Measurements from ENCODE around the gene BSG. TPM values are rescaled to one million over a fixed set of nuclear protein-coding genes. Genes with fewer than 3 reads are reported as not detected.
"Not testable (repeated sequence)": the region's sequence is repeated elsewhere in the genome, so short reads cannot be mapped to it uniquely, and the experiment has no call there.

The BSG gene
- total RNA-seq, 1 donor from 2014 or later, result 291 TPM

- Mint-ChIP-seq H3K4me1 (peaks cover 5% of the 10 kb centered on the region), H3K36me3 (ENCODE audit: low read depth) (peaks cover 28% of the 10 kb centered on the region), H3K27me3 (peaks cover 2% of the 10 kb centered on the region), H3K27ac (no peak overlapping the region), H3K9me3 (no peaks in the 10 kb centered on the region), H3K4me3 (no peak overlapping the region)
- intact Hi-C loops (cut with micrococcal nuclease), result no loop called here
- no peak for DNase-seq
These were observed 44.5 kb downstream of the BSG start for GRCh38 chr19:616747-617526.

- no peak overlapping the region for H3K4me3 Mint-ChIP-seq
- intact Hi-C loops (cut with micrococcal nuclease), result no loop called here
- H3K4me1 Mint-ChIP-seq, result peaks cover 2% of the 10 kb centered on the region
These were observed 45.3 kb downstream of the BSG start for GRCh38 chr19:617551-618246.

GRCh38 chr19:618247-618619 lies 45.8 kb downstream of the BSG start:
- H3K9me3 Mint-ChIP-seq, result no peaks in the 10 kb centered on the region
- no peak overlapping the region for H3K4me3 Mint-ChIP-seq
- H3K36me3 Mint-ChIP-seq (ENCODE audit: low read depth), result peaks cover 28% of the 10 kb centered on the region
- peaks cover 2% of the 10 kb centered on the region for H3K4me1 Mint-ChIP-seq
- H3K27me3 Mint-ChIP-seq, result peaks cover 2% of the 10 kb centered on the region
- DNase-seq, result no peak
- no peak overlapping the region for H3K27ac Mint-ChIP-seq
- intact Hi-C loops (cut with micrococcal nuclease), result no loop called here

More at GRCh38 chr19:617551-618246, 45.3 kb downstream of the BSG start:
- Mint-ChIP-seq H3K27me3 (peaks cover 2% of the 10 kb centered on the region), H3K9me3 (no peaks in the 10 kb centered on the region), H3K27ac (no peak overlapping the region), H3K36me3 (ENCODE audit: low read depth) (peaks cover 28% of the 10 kb centered on the region)
- no peak for DNase-seq

DNA sequence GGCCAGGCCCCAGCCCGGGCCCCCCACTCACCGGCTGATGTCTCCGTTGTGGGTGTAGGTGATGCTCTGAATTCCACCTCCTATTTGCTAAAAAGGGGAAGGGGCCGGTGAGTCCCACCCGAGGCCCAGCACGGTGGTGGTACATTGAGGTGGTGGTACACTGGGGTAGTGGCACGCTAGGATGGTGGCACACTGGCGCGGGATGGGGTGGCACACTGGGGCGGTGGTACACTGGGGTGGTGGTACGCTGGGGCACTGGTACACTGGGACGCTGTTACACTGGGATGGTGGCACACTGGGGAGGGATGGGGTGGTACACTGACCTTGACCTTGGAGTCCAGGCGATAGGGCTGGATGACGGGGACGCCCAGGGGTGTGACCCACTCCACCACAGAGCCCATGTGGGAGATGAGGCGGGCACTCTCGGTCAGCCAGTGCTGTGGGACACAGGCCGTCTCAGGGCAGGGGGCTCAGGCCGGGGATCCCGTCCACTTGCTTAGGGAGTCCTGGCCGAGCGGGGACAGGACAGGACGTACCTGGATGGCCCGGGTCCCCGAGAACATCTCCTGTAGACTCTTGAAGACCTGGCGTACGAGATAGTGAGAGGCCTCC lies 46.4 kb downstream of the BSG start:
- H3K4me3 Mint-ChIP-seq, result no peak overlapping the region
- intact Hi-C loops (cut with micrococcal nuclease), result no loop called here

DNA sequence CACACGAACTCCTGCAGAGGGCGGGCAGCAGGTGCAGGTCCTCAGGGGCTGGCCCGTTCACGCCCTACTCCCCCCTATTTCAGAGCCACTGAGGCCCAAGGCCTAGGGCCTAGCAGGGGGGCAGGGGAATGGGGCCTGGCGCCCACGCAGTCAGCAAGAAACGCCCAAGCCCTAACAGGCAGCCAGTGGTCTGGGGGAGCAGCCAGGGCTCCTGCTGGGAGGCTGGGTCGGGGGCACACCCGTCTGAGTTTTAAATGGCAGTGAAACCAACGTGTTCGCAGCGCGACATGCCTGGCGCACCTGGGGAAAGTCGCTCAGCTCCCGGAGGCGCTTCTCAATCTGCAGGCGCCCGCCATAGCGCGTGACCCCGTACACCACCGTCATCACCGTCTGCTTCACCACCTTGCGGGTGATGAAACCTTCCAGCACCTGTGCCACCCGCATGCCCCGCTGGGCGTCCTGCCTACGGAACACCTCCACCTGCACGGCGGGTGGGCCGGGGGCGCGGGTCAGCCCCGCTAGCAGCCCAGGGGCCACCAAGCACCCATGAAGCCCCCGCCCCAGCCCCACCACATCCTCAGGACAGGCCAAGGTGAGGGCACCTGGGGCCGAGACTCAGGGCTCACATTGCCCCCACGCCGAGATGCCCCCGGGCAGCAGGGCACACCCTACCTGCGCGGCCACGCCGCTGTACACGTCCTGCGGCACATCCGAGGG lies 47.0 kb downstream of the BSG start:
- Mint-ChIP-seq H3K4me1 (peaks cover 2% of the 10 kb centered on the region), H3K9me3 (no peaks in the 10 kb centered on the region), H3K27me3 (peaks cover 2% of the 10 kb centered on the region), H3K4me3 (no peak overlapping the region), H3K27ac (no peak overlapping the region), H3K36me3 (ENCODE audit: low read depth) (peaks cover 26% of the 10 kb centered on the region)
- intact Hi-C loops (cut with micrococcal nuclease), result no loop called here
- DNase-seq, result no peak

More for the DNA sequence above, 46.4 kb downstream of the BSG start:
- Mint-ChIP-seq H3K36me3 (ENCODE audit: low read depth) (peaks cover 29% of the 10 kb centered on the region), H3K27me3 (peaks cover 2% of the 10 kb centered on the region), H3K9me3 (no peaks in the 10 kb centered on the region), H3K4me1 (peaks cover 2% of the 10 kb centered on the region), H3K27ac (no peak overlapping the region)
- DNase-seq, result no peak

GRCh38 chr19:620166-620862 lies 47.9 kb downstream of the BSG start:
- Mint-ChIP-seq H3K27me3 (peaks cover 2% of the 10 kb centered on the region), H3K27ac (no peak overlapping the region), H3K36me3 (ENCODE audit: low read depth) (peaks cover 22% of the 10 kb centered on the region), H3K4me3 (no peak overlapping the region), H3K4me1 (peaks cover 2% of the 10 kb centered on the region), H3K9me3 (no peaks in the 10 kb centered on the region)
- intact Hi-C loops (cut with micrococcal nuclease), result no loop called here
- no peak for DNase-seq

DNA sequence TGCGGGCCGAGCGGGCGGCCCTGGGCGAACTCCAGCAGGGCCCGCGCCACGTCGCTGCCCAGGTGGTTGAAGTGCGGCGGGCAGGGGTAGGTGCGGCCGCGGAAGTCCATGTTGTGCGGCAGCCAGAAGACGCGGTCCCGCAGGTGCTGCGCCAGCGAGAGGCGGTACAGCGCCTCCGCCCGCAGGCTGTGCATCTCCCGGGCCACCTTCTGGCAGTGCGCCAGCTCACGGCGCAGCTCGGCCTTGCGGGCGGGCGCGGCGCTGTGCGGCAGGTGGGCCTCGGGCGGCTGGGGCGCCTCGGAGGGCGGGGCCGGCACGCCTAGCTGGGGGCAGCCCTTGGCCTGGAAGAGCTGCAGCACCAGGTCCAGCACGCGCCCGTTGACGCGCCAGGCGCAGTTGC lies 48.8 kb downstream of the BSG start:
- H3K27me3 Mint-ChIP-seq; H3K9me3 Mint-ChIP-seq; H3K4me3 Mint-ChIP-seq; intact Hi-C loops (cut with micrococcal nuclease); DNase-seq; H3K27ac Mint-ChIP-seq; H3K4me1 Mint-ChIP-seq: not testable (repeated sequence)
- peaks cover 21% of the 10 kb centered on the region for H3K36me3 Mint-ChIP-seq (ENCODE audit: low read depth)

GRCh38 chr19:621819-622218 lies 49.4 kb downstream of the BSG start:
- Mint-ChIP-seq H3K9me3 (no peaks in the 10 kb centered on the region), H3K4me3 (no peak overlapping the region), H3K27ac (no peak overlapping the region), H3K4me1 (peaks cover under 1% of the 10 kb centered on the region), H3K27me3 (no peaks in the 10 kb centered on the region), H3K36me3 (ENCODE audit: low read depth) (peaks cover 21% of the 10 kb centered on the region)
- DNase-seq, result no peak
- intact Hi-C loops (cut with micrococcal nuclease), result no loop called here

DNA sequence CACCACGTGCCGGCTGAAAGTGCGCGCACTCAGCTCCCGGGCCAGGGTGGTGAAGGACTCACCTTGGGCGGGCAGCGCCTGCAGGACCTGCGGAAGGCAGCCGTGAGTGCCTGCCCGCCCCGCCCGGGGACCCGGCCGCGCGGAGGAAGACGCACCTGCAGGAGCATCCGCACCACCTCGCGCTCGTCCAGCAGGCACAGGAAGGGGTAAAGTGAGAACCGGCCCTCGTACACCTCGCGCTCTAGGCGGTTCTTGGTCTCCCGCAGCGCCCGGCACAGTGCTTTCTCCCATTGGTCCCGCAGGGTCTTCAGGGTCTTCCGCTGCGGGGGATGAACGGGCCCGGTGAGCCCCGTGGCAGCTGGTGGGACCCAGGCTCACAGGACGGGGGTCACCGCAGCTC lies 50.3 kb downstream of the BSG start:
- H3K9me3 Mint-ChIP-seq, result no peaks in the 10 kb centered on the region
- intact Hi-C loops (cut with micrococcal nuclease), result no loop called here
- DNase-seq, result no peak
- peaks cover 2% of the 10 kb centered on the region for H3K4me1 Mint-ChIP-seq
- H3K4me3 Mint-ChIP-seq, result no peak overlapping the region
- H3K27ac Mint-ChIP-seq, result no peak overlapping the region
- no peaks in the 10 kb centered on the region for H3K27me3 Mint-ChIP-seq
- peaks cover 24% of the 10 kb centered on the region for H3K36me3 Mint-ChIP-seq (ENCODE audit: low read depth)

DNA sequence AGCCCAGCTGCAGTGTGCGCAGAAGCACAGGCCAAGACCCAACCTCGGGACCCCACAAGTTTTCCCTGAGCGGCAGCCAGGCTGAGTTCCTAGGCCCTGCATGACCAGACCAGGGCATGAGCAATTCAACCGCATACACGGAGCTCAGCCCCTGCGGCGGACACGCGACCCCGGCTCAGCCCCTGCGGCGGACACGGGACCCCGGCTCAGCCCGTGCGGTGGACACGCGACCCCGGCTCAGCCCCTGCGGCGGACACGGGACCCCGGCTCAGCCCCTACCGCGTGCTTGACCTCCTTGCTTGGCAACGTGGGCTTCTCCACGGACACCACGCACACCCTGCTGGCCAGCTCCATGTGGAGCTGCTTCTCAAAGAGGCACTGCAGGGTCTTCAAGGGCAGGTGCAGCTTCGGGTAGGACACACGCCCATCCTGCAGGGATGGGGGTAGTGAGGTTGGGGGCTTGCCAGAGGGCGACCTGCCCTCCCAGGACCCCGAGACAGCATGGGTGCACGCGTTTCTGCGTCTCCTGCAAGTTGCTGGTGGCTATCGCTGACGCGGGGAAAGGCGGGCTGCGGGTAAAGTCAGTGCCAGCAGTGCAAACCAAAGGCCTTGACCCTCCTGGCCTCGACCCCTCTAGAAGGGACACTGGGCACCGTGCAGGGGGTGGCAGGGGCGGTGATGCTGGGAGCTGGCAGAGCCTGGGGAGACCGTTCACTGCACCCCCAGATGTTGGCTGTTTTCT lies 51.0 kb downstream of the BSG start:
- no peak overlapping the region for H3K4me3 Mint-ChIP-seq
- H3K9me3 Mint-ChIP-seq, result no peaks in the 10 kb centered on the region
- no peak for DNase-seq
- no peak overlapping the region for H3K27ac Mint-ChIP-seq
- intact Hi-C loops (cut with micrococcal nuclease), result no loop called here
- no peaks in the 10 kb centered on the region for H3K27me3 Mint-ChIP-seq
- peaks cover 25% of the 10 kb centered on the region for H3K36me3 Mint-ChIP-seq (ENCODE audit: low read depth)
- peaks cover 2% of the 10 kb centered on the region for H3K4me1 Mint-ChIP-seq

DNA sequence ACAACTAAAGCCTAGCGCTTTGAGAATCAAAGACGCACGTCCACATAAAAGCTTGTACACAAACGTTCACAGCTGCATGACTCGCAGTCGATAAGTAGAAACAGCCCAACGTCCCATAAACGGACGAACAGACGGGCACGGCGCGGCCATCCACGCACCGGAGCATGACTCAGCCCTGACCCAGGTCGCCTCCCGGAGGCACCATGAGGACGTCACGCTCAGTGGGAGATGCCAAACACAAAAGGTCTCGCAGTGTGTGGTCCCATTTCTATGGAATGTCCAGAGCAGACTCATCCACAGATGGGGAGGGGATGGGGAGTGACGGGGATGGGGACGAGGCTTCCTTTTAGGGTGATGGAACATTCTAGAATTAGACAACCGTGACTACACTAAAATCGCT lies 51.6 kb downstream of the BSG start:
- H3K27me3 Mint-ChIP-seq, result no peaks in the 10 kb centered on the region
- no peak for DNase-seq
- no peak overlapping the region for H3K4me3 Mint-ChIP-seq
- intact Hi-C loops (cut with micrococcal nuclease), result no loop called here
- no peak overlapping the region for H3K27ac Mint-ChIP-seq
- peaks cover 4% of the 10 kb centered on the region for H3K4me1 Mint-ChIP-seq
- H3K9me3 Mint-ChIP-seq, result no peaks in the 10 kb centered on the region
- peaks cover 26% of the 10 kb centered on the region for H3K36me3 Mint-ChIP-seq (ENCODE audit: low read depth)

DNA sequence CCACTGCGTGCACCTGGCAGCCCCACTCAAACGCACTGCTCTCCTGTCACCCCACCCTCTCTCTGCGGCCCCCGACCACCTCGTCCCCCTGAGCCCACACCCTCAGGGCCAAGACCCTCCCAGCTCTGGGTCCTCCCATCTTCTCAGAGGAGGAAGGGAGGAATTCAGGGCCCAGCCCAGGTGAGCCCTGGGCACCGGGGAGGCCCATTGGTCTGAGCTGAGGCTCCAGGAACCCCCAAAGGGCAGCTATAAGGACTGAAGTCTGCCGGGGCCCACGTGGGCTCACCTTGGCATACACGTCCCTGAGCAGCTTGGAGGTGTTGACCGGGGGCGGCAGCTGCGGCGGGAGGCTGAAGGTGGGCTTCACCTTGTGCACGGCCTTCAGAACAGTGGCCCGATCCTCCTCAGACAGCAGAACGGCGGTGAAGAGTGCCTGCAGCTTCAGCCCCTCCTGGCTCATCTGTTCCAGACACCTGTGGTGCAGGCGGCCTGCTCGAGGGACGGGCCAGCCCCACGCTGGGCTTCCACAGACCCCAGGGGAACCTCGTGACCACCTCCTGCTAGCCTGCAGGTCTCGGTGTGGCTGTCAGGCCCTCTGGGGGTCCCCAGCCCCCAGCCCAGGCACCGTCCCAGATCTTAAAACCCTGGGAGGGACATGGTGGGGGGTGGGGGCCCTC lies 52.2 kb downstream of the BSG start:
- Mint-ChIP-seq H3K4me3 (no peak overlapping the region), H3K27me3 (no peaks in the 10 kb centered on the region), H3K4me1 (peaks cover 5% of the 10 kb centered on the region), H3K36me3 (ENCODE audit: low read depth) (peaks cover 27% of the 10 kb centered on the region), H3K27ac (no peak overlapping the region), H3K9me3 (no peaks in the 10 kb centered on the region)
- intact Hi-C loops (cut with micrococcal nuclease), result no loop called here
- DNase-seq, result no peak

Measured in activated CD4-positive, alpha-beta T cell treated with anti-CD3 and anti-CD28 coated beads, Interleukin-2, amount 10 ng/mL, durations not matched to agents 24 days and 14 days (primary cell).